ENCODE results near the gene SRM. TPM values are rescaled to one million over a fixed set of nuclear protein-coding genes. Genes with fewer than 3 reads are reported as not detected.
"Not testable (repeated sequence)": the region's sequence is repeated elsewhere in the genome, so short reads cannot be mapped to it uniquely, and the experiment has no call there.

The SRM gene
- total RNA-seq, 4 donors from 2014 or later: 15.5 to 86.3 (median 42.8) TPM

DNA sequence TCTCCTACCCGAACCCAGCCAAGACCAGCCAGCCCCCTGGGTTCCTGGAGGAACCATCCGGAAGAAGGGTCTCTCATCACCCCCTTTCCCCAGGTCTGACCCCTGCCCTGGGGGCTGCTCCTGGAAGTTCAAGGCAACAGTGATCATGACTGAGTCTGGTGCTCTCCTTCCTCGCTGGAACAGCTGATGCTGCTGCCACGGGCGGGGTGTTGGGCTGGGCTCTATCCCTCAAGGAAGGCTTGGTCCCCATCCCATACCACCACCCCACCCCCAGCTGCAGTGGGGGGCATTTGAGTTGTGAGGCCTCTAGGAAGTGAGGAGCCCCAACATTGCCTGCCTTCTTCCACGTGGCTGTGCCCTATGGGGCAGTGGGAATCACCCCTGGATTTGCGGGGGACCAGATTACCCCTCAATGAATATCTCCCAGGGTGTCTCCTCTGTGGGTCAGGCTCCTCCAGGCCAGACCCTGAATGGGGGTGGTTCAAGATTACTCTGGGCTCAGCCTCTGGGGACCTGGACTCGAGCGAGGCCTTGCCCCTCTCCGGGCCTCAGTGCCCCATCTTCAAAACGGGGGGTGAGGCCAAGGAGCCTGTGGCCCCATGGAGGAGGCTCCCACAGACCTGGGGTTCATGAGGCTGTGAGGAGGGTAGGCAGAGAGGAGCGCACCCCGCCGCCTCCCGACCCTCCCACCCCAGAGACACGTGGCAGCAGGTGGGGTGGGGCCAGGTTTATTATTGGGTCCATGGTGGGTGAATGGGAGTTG, 15.6 kb downstream of the SRM start:
- no peaks in the 10 kb centered on the region for H3K9me3 ChIP-seq
- H3K4me3 ChIP-seq: no peak overlapping the region
- H3K27ac ChIP-seq: no peak overlapping the region
- H3K4me1 ChIP-seq: no peaks in the 10 kb centered on the region
- H3K36me3 ChIP-seq: no peaks in the 10 kb centered on the region
- intact Hi-C loops (cut with DNase I; ENCODE audit: low total_unique reads): loop anchor here (5.0 kb wide), 1 partner anchor 603 kb away; no protein-coding TSS in a partner anchor
- no peaks in the 10 kb centered on the region for H3K27me3 ChIP-seq
- peak in 1 of 2 donors; percentile 8 for DNase-seq
- TF ChIP-seq, protein P1, sequence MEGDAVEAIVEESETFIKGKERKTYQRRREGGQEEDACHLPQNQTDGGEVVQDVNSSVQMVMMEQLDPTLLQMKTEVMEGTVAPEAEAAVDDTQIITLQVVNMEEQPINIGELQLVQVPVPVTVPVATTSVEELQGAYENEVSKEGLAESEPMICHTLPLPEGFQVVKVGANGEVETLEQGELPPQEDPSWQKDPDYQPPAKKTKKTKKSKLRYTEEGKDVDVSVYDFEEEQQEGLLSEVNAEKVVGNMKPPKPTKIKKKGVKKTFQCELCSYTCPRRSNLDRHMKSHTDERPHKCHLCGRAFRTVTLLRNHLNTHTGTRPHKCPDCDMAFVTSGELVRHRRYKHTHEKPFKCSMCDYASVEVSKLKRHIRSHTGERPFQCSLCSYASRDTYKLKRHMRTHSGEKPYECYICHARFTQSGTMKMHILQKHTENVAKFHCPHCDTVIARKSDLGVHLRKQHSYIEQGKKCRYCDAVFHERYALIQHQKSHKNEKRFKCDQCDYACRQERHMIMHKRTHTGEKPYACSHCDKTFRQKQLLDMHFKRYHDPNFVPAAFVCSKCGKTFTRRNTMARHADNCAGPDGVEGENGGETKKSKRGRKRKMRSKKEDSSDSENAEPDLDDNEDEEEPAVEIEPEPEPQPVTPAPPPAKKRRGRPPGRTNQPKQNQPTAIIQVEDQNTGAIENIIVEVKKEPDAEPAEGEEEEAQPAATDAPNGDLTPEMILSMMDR (IDR thresholded peaks at IDR 0.05): no peak
- TF ChIP-seq POLR2A (IDR thresholded peaks at IDR 0.05): no peak

DNA sequence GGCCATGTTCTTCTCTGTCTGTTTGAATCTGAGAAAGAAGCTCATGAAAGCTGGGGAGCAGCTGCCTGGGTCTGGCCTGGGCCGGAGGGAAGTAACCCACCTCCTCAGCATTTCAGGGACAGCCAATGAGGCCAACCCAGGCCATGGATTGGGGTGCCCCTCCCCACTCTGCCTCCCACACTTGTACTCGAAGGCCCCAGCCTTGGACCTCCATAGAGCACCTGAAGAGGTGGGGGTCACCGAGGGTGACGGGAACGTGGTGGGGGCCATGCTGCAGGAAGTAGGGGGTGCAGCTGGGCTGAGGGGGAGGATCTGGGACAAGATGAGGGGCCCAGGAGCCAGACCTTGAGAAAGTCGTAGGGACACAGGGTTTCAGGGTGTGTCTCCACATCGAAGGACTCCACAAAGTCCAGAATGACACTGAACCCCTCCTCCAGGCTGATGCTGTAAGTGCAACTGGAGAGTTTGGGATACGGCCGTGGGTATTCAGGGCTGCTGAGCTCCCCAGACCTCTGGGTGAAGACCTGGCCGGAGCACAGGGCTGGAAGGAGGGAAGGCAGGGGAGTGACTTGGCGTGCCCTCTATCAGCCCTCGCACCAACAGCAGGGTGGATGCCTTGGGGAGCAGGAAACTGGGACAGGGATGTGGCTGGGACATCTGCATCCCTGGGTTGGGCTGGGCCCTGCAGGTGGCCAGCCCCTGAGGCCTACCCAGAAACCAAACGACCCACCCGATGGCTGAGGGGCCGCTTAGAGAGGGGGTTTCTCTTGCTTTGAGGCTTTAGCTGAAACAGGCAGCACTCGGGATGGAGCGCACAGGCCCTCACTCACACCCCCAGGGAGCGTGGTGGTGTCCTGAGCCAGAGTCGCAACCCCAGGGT, 16.6 kb downstream of the SRM start:
- no peaks in the 10 kb centered on the region for H3K36me3 ChIP-seq
- H3K27ac ChIP-seq: no peak overlapping the region
- TF ChIP-seq POLR2A (IDR thresholded peaks at IDR 0.05): no peak
- TF ChIP-seq, protein P1 (IDR thresholded peaks at IDR 0.05): no peak
- H3K4me1 ChIP-seq: no peaks in the 10 kb centered on the region
- H3K9me3 ChIP-seq: no peaks in the 10 kb centered on the region
- H3K27me3 ChIP-seq: no peaks in the 10 kb centered on the region
- intact Hi-C loops (cut with DNase I; ENCODE audit: low total_unique reads): loop anchor here (5.0 kb wide), 1 partner anchor 604 kb away; no protein-coding TSS in a partner anchor
- no peak overlapping the region for H3K4me3 ChIP-seq
- no peak for DNase-seq

DNA sequence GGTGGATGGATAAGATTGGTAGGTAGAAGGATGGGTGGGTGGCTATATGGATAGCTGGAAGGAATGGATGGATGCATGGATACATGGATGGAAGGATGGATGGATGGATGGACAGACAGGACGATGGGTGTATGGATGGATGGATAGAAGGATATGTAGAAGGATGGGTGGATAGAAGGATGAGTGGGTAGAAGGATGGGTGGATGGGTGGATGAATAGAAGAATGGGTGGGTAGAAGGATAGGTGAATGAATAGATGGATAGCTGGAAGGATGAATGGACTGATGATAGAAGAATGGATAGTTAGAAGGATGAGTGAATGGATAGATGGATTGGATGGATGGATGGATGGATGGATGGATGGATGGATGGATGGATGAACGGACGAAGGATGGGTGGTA, 17.8 kb downstream of the SRM start:
- DNase-seq: no peak
- H3K36me3 ChIP-seq: no peaks in the 10 kb centered on the region
- no peak overlapping the region for H3K27ac ChIP-seq
- no peaks in the 10 kb centered on the region for H3K9me3 ChIP-seq
- peaks cover 0 to 3% of the 10 kb centered on the region in 2 donors for H3K4me1 ChIP-seq
- TF ChIP-seq, protein P1 (IDR thresholded peaks at IDR 0.05): no peak
- no peak for TF ChIP-seq POLR2A (IDR thresholded peaks at IDR 0.05)
- no peaks in the 10 kb centered on the region for H3K27me3 ChIP-seq
- intact Hi-C loops (cut with DNase I; ENCODE audit: low total_unique reads): loop anchor here (5.0 kb wide), 1 partner anchor 605 kb away; no protein-coding TSS in a partner anchor
- H3K4me3 ChIP-seq: no peak overlapping the region

DNA sequence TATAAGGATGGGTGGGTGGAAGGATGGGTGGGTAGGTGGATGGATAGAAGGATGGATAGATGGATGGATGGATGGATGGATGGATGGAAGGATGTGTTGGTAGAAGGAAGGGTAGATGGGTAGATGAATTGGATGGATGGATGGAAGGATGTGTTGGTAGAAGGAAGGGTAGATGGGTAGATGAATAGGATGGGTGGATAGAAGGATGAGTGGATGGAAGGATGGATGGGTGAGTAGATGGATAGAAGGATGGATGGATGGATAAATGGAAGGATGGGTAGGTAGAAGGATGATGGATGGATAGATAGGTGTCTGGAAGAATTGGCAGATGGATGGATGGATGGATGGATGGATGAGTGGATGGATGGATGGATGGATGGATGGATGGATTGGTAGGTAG, 18.8 kb downstream of the SRM start:
- no peak for TF ChIP-seq POLR2A (IDR thresholded peaks at IDR 0.05)
- TF ChIP-seq, protein P1 (IDR thresholded peaks at IDR 0.05): no peak
- intact Hi-C loops (cut with DNase I; ENCODE audit: low total_unique reads): loop anchor here (5.0 kb wide), 1 partner anchor 606 kb away; no protein-coding TSS in a partner anchor
- Histone ChIP-seq H3K4me1 (peaks cover 0 to 3% of the 10 kb centered on the region in 2 donors), H3K27ac (no peak overlapping the region), H3K9me3 (no peaks in the 10 kb centered on the region), H3K4me3 (no peak overlapping the region), H3K27me3 (no peaks in the 10 kb centered on the region), H3K36me3 (no peaks in the 10 kb centered on the region)
- DNase-seq: no peak

DNA sequence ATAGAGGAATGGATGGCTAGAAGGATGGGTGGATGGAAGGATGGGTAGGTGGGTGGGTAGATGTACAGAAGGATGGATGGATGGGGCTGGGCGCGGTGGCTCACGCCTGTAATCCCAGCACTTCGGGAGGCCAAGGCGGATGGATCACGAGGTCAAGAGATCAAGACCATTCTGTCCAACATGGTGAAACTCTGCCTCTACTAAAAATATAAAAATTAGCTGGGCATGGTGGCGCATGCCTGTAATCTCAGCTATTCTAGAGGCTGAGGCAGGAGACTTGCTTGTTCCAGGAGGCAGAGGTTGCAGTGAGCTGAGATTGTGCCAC, 19.8 kb downstream of the SRM start:
- not testable (repeated sequence) for H3K27me3 ChIP-seq, H3K27ac ChIP-seq, DNase-seq, H3K4me3 ChIP-seq, H3K9me3 ChIP-seq, H3K36me3 ChIP-seq, H3K4me1 ChIP-seq
- intact Hi-C loops (cut with DNase I; ENCODE audit: low total_unique reads): loop anchor here (5.0 kb wide), 1 partner anchor 607 kb away; no protein-coding TSS in a partner anchor
